Right lobe of liver (tissue), 4 donors: ENCODE results near the gene RPL37A.

Experiments
- CTCF ChIP-seq, 4 donors: fragments of 200-600 bp in 3 of 4; fragments of 450-650 bp in 1 of 4; IDR thresholded peaks; one replicate each; pipeline versions ENCODE4 v1.5.1 to v1.8.0; 2016 to 2022; ENCODE audit warnings: antibody characterized with exemption in 4 of 4, mild to moderate bottlenecking in 2 of 4
- POLR2A ChIP-seq: fragments of 450-650 bp; IDR thresholded peaks from one replicate; pipeline ENCODE4 v1.6.1; 2017; ENCODE audit warnings: antibody characterized with exemption, mild to moderate bottlenecking
- donor health status: DM: no; HTN: no; CAD: no.
- donor health status: DM: no; HTN: no; CAD: no.
- donor health status: DM: no; HTN: yes; CAD: no.

GRCh38 chr2:216553093-216553478, 54.4 kb downstream of the RPL37A start:
- TF ChIP-seq CTCF (IDR thresholded peaks at IDR 0.05): no peak
- no peak for TF ChIP-seq POLR2A
